ENCODE measurements around the gene NSUN4.

DNA sequence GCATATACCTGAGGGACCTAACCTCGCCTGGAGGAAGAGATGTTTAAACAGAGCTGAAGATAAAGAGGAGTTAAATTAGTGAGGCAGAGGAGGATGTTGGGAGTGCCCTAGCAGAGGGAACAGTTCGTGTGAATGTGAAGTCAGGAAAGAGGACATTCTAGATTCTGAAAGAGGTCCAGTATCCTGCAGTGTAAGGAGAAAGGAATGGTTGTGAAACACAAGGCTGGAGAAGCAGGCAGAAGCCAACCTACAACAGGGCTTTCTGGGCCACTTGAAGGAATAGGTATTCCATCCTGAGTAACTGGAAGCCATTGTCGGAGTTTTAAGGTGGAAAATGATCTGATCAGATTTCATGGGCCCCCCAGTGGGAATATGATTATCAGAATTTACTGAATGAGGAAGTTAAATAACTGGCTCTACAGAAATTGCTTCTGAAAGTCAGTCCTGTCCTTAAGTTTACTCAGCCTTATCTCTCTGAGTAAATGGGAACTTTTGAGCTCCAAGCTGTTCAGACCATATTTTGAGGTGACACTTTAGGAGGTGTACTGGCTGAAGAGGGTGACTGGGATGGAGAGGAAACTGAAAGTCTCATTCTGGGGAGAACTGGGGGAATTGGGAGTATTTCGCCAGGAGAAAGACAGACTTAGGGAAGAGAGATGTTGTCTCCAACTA is 29.1 kb downstream of the NSUN4 start:
- TF ChIP-seq, protein P1, sequence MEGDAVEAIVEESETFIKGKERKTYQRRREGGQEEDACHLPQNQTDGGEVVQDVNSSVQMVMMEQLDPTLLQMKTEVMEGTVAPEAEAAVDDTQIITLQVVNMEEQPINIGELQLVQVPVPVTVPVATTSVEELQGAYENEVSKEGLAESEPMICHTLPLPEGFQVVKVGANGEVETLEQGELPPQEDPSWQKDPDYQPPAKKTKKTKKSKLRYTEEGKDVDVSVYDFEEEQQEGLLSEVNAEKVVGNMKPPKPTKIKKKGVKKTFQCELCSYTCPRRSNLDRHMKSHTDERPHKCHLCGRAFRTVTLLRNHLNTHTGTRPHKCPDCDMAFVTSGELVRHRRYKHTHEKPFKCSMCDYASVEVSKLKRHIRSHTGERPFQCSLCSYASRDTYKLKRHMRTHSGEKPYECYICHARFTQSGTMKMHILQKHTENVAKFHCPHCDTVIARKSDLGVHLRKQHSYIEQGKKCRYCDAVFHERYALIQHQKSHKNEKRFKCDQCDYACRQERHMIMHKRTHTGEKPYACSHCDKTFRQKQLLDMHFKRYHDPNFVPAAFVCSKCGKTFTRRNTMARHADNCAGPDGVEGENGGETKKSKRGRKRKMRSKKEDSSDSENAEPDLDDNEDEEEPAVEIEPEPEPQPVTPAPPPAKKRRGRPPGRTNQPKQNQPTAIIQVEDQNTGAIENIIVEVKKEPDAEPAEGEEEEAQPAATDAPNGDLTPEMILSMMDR (IDR thresholded peaks at IDR 0.05): no peak
- no peak for TF ChIP-seq POLR2A (IDR thresholded peaks at IDR 0.05)

Measured in lower leg skin (tissue), 3 donors.